H9 (cell line): Measurements from ENCODE around the gene LMNTD2. TPM values are rescaled to one million over a fixed set of nuclear protein-coding genes. Genes with fewer than 3 reads are reported as not detected.
A peak's percentile ranks its signal among the peaks of the same experiment; 100 is the strongest.

Source experiments
- DNase-seq: peaks from one replicate; pipeline ENCODE4 v3.0.0-alpha.2; 2017
- H2AFZ ChIP-seq: one replicate; pipeline ENCODE4 v1.6.1; 2013; ENCODE audit warnings: mild to moderate bottlenecking, low read length, control low read depth, moderate library complexity
- H2AK5ac ChIP-seq: 2 replicates; pipeline ENCODE4 v1.6.1; 2013; ENCODE audit warnings: low read length, control low read depth, mixed read lengths; ENCODE audit not compliant: insufficient read length
- H2BK120ac ChIP-seq: one replicate; pipeline ENCODE4 v1.6.1; 2013; ENCODE audit warnings: low read depth, mild to moderate bottlenecking, low read length, control low read depth, inconsistent platforms; ENCODE audit not compliant: poor library complexity, severe bottlenecking
- H2BK12ac ChIP-seq: 2 replicates; pipeline ENCODE4 v1.6.1; 2013; ENCODE audit warnings: low read length, control low read depth, mixed read lengths, low read depth; ENCODE audit not compliant: insufficient read length
- H2BK15ac ChIP-seq: 2 replicates; pipeline ENCODE4 v1.6.1; 2013; ENCODE audit warnings: low read depth, low read length, control low read depth
- H2BK20ac ChIP-seq: one replicate; pipeline ENCODE4 v1.6.1; 2013; ENCODE audit warnings: low read depth, mild to moderate bottlenecking, low read length, control low read depth, inconsistent platforms; ENCODE audit not compliant: poor library complexity, severe bottlenecking
- H2BK5ac ChIP-seq: 2 replicates; pipeline ENCODE4 v1.6.1; 2013; ENCODE audit warnings: low read length, control low read depth, mixed read lengths; ENCODE audit not compliant: insufficient read length
- H3K14ac ChIP-seq: 2 replicates; pipeline ENCODE4 v1.6.1; 2013; ENCODE audit warnings: low read length, control low read depth; ENCODE audit not compliant: insufficient read depth
- H3K18ac ChIP-seq: 2 replicates; pipeline ENCODE4 v1.6.1; 2013; ENCODE audit warnings: low read depth, mild to moderate bottlenecking, mixed read lengths, low read length, control low read depth; ENCODE audit not compliant: insufficient read length
- H3K23ac ChIP-seq: 2 replicates; pipeline ENCODE4 v1.6.1; 2013; ENCODE audit warnings: low read length, control low read depth, mixed read lengths, low read depth; ENCODE audit not compliant: insufficient read length
- H3K23me2 ChIP-seq: 2 replicates; pipeline ENCODE4 v1.6.1; 2013; ENCODE audit warnings: low read depth, mild to moderate bottlenecking, mixed read lengths, low read length, control low read depth; ENCODE audit not compliant: insufficient read length, poor library complexity, severe bottlenecking
- H3K27ac ChIP-seq: 2 replicates; pipeline ENCODE4 v1.5.1; 2013; ENCODE audit warnings: low read length, control low read depth, mixed read lengths, low read depth; ENCODE audit not compliant: insufficient read length
- H3K27me3 ChIP-seq: 2 replicates; pipeline ENCODE4 v1.6.1; 2013; ENCODE audit warnings: low read length, control low read depth, inconsistent platforms; ENCODE audit not compliant: insufficient read depth
- H3K4ac ChIP-seq: 2 replicates; pipeline ENCODE4 v1.6.1; 2013; ENCODE audit warnings: low read depth, mild to moderate bottlenecking, control low read depth, inconsistent platforms, low read length, moderate library complexity
- H3K4me1 ChIP-seq: 2 replicates; pipeline ENCODE4 v1.6.1; 2013; ENCODE audit warnings: low read length, control low read depth, inconsistent platforms; ENCODE audit not compliant: insufficient read depth
- H3K4me2 ChIP-seq: 2 replicates; pipeline ENCODE4 v1.6.1; 2013; ENCODE audit warnings: low read length, control low read depth, mixed read lengths; ENCODE audit not compliant: insufficient read length, insufficient read depth
- H3K56ac ChIP-seq: 2 replicates; pipeline ENCODE4 v1.6.1; 2013; ENCODE audit warnings: low read depth, mild to moderate bottlenecking, mixed read lengths, low read length, control low read depth; ENCODE audit not compliant: insufficient read length
- H3K79me1 ChIP-seq: 2 replicates; pipeline ENCODE4 v1.6.1; 2013; ENCODE audit warnings: low read depth, mild to moderate bottlenecking, moderate library complexity, low read length, control low read depth, inconsistent platforms; ENCODE audit not compliant: insufficient read depth, poor library complexity, severe bottlenecking
- H3K79me2 ChIP-seq: 2 replicates; pipeline ENCODE4 v1.6.1; 2013; ENCODE audit warnings: low read length, control low read depth, inconsistent platforms; ENCODE audit not compliant: insufficient read depth
- H3K9ac ChIP-seq: 2 replicates; pipeline ENCODE4 v1.6.1; 2013; ENCODE audit warnings: low read length, control low read depth, mixed read lengths; ENCODE audit not compliant: insufficient read length; ENCODE audit errors: extremely low read depth
- H3K9me3 ChIP-seq: one replicate; pipeline ENCODE4 v1.6.1; 2013; ENCODE audit warnings: low read depth, low read length, inconsistent platforms; ENCODE audit not compliant: control insufficient read depth
- H3T11ph ChIP-seq: one replicate; pipeline ENCODE4 v1.6.1; 2013; ENCODE audit warnings: mild to moderate bottlenecking, low read length, control low read depth, inconsistent platforms
- H4K20me1 ChIP-seq: one replicate; pipeline ENCODE4 v1.6.1; 2013; ENCODE audit not compliant: control insufficient read depth, insufficient read length, insufficient read depth
- H4K5ac ChIP-seq: 2 replicates; pipeline ENCODE4 v1.6.1; 2013; ENCODE audit warnings: low read depth, mild to moderate bottlenecking, mixed read lengths, low read length, control low read depth; ENCODE audit not compliant: insufficient read length
- H4K8ac ChIP-seq: replicated peaks from 2 replicates; pipeline ENCODE4 v1.6.1; 2013; ENCODE audit warnings: low read length, control low read depth, mixed read lengths, low read depth; ENCODE audit not compliant: insufficient read length
- H4K91ac ChIP-seq: 2 replicates; pipeline ENCODE4 v1.6.1; 2013; ENCODE audit warnings: low read depth, mild to moderate bottlenecking, moderate library complexity, mixed read lengths, low read length, control low read depth; ENCODE audit not compliant: insufficient read length
- H3K27ac Mint-ChIP-seq, 3 experiments: 2 replicates in 2 of 3; 3 replicates in 1 of 3; pipeline ENCODE4 v1.8.0; 2020 to 2021; ENCODE audit warnings: mixed read lengths in 3 of 3, mild to moderate bottlenecking in 1 of 3, moderate library complexity in 1 of 3
- H3K27me3 Mint-ChIP-seq: 2 replicates; pipeline ENCODE4 v1.8.0; 2021; ENCODE audit warnings: low read depth, mild to moderate bottlenecking, moderate library complexity, mixed read lengths
- H3K36me3 Mint-ChIP-seq, 3 experiments: 2 replicates in 2 of 3; 3 replicates in 1 of 3; pipeline ENCODE4 v1.8.0; 2020 to 2021; ENCODE audit warnings: low read depth in 3 of 3, mixed read lengths in 3 of 3; ENCODE audit not compliant: insufficient read depth in 1 of 3
- H3K4me1 Mint-ChIP-seq, 2 experiments: 2 replicates each; pipeline ENCODE4 v1.8.0; 2020; ENCODE audit warnings: mixed read lengths in 2 of 2
- H3K4me3 Mint-ChIP-seq, 2 experiments: 2 replicates in 1 of 2; 3 replicates in 1 of 2; pipeline ENCODE4 v1.8.0; 2020 to 2021; ENCODE audit warnings: mild to moderate bottlenecking in 2 of 2, mixed read lengths in 2 of 2, moderate library complexity in 1 of 2
- H3K9me3 Mint-ChIP-seq, 2 experiments: 2 replicates in 1 of 2; 3 replicates in 1 of 2; pipeline ENCODE4 v1.8.0; 2020; ENCODE audit warnings: mild to moderate bottlenecking in 2 of 2, mixed read lengths in 2 of 2, moderate library complexity in 1 of 2
- CTCF ChIP-seq: fragments of 200-600 bp; sonication (generic); conservative IDR thresholded peaks from 3 replicates; pipeline ENCODE4 v1.8.0; 2021; ENCODE audit warnings: antibody characterized with exemption, mild to moderate bottlenecking
- WGBS: extraction: QIAGEN DNeasy Blood & Tissue Kit; methylation state at CpG from one replicate; pipeline ENCODE4 v1.1.7; 2013; ENCODE audit warnings: missing lambda C conversion rate, low lambda C conversion rate, mixed read lengths; ENCODE audit not compliant: insufficient read length; ENCODE audit errors: extremely low coverage; 5-methylcytosine and 5-hydroxymethylcytosine counted together
- total RNA-seq: library from RNA; stranded (reverse); gene quantifications from 2 replicates; pipeline ENCODE4 v1.2.1, GENCODE V29; 2021

The LMNTD2 gene
- total RNA-seq, 1 experiment from 2014 or later: 4.7 TPM

GRCh38 chr11:559020-559620, 1.4 kb downstream of the LMNTD2 start:
- H3K79me2 ChIP-seq: no peaks in the 10 kb centered on the region
- no peaks in the 10 kb centered on the region for H3K9me3 ChIP-seq
- Mint-ChIP-seq H3K4me1 (peaks cover 11 to 24% of the 10 kb centered on the region in 2 experiments), H3K27me3 (peaks cover 31% of the 10 kb centered on the region), H3K9me3 (no peaks in the 10 kb centered on the region; a peak in 2 of 5 replicates), H3K4me3 (peak overlapping the region in 1 of 2 experiments; percentile 38; a peak in 1 of 5 replicates), H3K27ac (no peak overlapping the region), H3K36me3 (peaks cover 2 to 5% (median 4%) of the 10 kb centered on the region in 3 experiments; a peak in 5 of 7 replicates)
- H3K79me1 ChIP-seq: no peaks in the 10 kb centered on the region
- H3K4ac ChIP-seq: no peak overlapping the region
- H2BK5ac ChIP-seq: no peak overlapping the region
- H4K8ac ChIP-seq: no peak overlapping the region
- H3K18ac ChIP-seq: no peak overlapping the region
- no peak overlapping the region for H3K23ac ChIP-seq
- no peak overlapping the region for H2BK12ac ChIP-seq
- DNase-seq: no peak
- no peak overlapping the region for H4K91ac ChIP-seq
- H2AFZ ChIP-seq: no peak overlapping the region
- peaks cover 12% of the 10 kb centered on the region for H3K23me2 ChIP-seq
- H4K20me1 ChIP-seq: no peaks in the 10 kb centered on the region
- H3T11ph ChIP-seq: no peak overlapping the region
- H2BK15ac ChIP-seq: no peak overlapping the region
- no peak overlapping the region for H3K14ac ChIP-seq
- no peak overlapping the region for H3K56ac ChIP-seq
- H3K9ac ChIP-seq: no peak overlapping the region
- no peak overlapping the region for H3K4me2 ChIP-seq
- no CpG with 5 or more reads among the region's 15 CpGs for WGBS
- no peak overlapping the region for H2BK120ac ChIP-seq
- no peak overlapping the region for H2BK20ac ChIP-seq
- no peak overlapping the region for H2AK5ac ChIP-seq
- peak; percentile 34; the same call in 2 of the 3 replicates for TF ChIP-seq CTCF
- H3K27ac ChIP-seq: no peak overlapping the region
- no peak overlapping the region for H4K5ac ChIP-seq
- H3K27me3 ChIP-seq: peaks cover 5% of the 10 kb centered on the region; the same call in 1 of the 2 replicates
- H3K4me1 ChIP-seq: no peaks in the 10 kb centered on the region
